Left renal cortex interstitium (tissue), 4 donors: ENCODE data around the gene HOMER1. TPM values are rescaled to one million over a fixed set of nuclear protein-coding genes. Genes with fewer than 3 reads are reported as not detected.

Source experiments
- DNase-seq, 4 donors: peaks; one replicate each; pipeline ENCODE4 v3.0.0-alpha.2; 2013; ENCODE audit warnings: low read depth in 4 of 4, low spot score in 2 of 4, missing footprints in 1 of 4
- polyA plus RNA-seq, 4 donors: library from polyadenylated mRNA; unstranded; fragments of 120-200 nt; gene quantifications; one replicate each; pipeline ENCODE4 v1.2.1, GENCODE V29; 2013; ENCODE audit not compliant: insufficient read length in 4 of 4

Gene HOMER1
- 10 to 100 TPM; 22.0 to 26.6 (median 24.5) TPM for polyA plus RNA-seq

DNA sequence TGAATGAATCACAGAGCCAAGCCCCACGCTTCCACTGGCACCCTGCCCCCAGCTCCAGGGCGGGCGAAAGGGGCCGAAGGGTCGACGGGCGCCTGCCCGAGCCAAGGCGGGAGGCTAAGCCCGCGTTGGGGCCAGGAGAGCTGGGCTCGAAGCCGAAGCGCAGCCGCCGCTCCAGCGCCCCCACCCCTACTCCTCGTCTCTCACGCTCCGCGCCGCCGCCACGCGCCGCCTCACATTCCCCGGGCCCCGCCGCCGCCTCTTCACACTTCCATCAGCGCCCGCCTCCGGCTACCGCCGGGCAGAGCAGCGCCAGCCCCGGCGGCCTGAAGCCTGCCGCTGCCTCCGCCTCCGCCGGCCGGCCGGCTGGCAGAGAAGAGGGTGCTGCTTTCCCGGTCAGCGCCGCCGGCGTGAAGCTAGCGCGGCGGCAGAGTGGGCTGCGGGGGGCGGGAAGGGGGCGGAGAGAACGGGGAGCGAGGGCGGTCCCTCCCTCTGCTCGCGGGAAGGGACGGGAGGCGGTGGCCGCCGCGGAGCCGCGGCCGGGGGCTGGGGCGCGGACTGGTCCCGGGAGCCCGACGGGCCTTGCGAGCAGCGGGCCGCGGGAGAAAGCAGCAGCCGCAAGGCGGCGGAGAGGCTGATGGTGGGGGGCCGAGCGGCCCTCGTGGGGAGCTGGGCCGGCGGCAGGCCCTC, at the start of gene HOMER1:
Gene HOMER1 (minus strand): TSS at position 431 of the 687 bp plus-strand sequence. CDS start 1,360 bp downstream, outside the sequence.
- peak; percentile 43 to 70 (median 66) for DNase-seq

- no peak for DNase-seq
Observed at GRCh38 chr5:79563247-79563590, 49.3 kb upstream of the HOMER1 start.

GRCh38 chr5:79562351-79563246, 48.7 kb upstream of the HOMER1 start:
- DNase-seq: no peak

DNA sequence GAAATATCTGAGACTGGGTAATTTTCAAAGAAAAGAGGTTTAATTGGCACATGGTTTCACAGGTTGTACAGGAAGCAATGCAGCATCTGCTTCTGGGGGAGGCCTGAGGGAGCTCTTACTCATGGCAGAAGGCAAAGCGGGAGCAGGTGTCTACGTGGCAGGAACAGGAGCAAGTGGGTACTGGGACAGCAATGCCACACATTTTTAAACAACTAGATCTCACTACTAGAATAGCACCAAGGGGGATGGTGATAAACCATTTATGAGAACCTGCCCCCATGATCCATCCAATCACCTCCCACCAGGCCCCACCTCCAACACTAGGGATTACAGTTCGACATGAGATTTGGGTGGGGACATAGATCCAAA, 47.6 kb upstream of the HOMER1 start:
- DNase-seq: no peak

DNA sequence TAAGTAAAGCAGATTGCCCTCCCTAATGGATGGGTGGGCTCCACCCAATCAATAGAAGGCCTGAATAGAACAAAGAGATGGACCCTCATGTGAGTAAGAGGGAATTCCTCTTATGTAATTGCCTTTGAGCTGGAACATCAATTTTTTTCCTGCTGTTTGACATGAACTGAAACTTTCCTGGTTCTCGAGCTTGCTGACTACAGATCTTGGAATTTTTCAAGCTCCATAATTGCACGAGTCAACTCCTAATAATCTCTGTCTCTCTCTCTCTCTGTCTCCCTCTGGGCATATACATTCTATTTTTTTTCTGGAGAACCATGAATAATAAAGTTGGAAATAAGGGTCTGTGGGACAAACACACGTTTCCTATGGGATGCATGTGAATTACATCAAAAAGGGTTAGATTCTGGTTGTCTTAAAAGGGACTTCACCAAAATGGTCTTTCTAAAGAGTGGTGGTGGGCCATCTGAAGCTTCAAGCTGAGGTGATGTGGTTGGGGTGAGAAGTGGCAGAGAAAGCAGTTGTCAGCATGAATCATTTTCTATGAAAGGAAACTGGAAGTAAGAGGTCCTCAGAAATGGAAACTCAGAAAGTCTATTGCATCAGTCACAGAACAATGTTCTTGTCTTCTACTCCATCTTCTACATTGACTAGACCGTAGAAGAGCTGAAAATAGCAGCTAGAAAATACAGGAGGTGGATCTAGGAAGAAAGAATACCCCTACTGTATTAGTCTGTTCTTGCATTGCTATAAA, 47.0 kb upstream of the HOMER1 start:
- no peak for DNase-seq

GRCh38 chr5:79555418-79555817, 41.5 kb upstream of the HOMER1 start:
- no peak for DNase-seq

DNA sequence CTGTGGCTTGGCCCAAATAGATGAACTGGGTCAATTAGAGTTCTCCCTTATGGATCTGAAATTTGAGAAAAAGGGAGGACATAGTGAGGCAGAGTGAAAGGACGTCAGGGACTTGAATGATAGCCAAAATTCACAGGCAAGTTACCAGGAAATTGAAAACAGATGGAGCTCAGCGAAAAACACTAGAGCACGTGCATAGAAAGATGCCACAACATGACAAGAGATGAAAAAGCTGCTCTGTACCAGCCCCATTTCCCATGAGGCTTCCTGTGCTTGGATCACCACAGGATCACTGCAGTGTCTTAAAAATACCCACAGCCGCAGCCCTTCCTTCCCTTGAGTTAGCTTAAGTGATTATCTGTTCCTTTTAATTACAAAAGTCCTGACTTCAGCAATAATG, 39.0 kb upstream of the HOMER1 start:
- DNase-seq: no peak

DNA sequence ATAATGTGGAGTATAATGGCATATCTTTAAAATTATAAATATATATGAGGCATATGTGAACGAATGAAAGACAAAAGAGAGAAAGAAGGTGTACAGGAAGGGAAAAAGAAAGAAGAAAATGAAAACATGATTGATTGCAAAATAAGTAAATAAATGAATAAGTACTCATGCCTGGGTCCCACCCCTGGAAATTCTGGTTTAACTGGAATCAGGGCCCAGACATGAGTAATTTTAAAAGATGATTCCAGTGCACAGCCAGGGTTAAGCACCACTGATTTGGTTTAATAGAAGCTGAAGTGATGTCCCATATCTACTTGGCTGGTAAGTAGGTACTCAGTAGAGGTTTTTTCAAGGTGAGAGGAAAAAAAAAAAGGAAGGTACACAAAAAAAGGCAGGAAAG, 34.0 kb upstream of the HOMER1 start:
- no peak for DNase-seq

DNA sequence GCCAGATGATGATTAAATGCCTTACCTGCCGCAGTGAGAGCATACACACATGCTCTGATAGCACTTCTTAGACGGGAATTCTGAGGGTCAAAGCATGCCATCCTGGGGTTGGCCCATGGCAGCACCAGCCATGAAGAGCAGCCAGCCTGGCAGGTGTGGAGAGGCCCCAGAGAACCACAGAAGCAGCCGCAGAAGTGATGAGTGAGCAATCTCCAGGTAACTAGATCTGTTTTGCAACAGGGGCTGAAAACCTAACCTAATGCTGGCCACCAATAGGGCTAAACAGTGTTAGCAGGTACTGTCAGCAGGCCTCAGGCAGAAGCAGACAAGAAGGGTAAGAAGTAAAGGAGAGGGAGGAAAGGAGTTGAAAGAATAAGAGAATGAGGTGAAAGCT, 33.5 kb upstream of the HOMER1 start:
- DNase-seq: no peak

GRCh38 chr5:79546782-79547428, 33.0 kb upstream of the HOMER1 start:
- no peak for DNase-seq

- DNase-seq: no peak
Observed at GRCh38 chr5:79544131-79544530, 30.2 kb upstream of the HOMER1 start.

GRCh38 chr5:79540939-79541338, 27.0 kb upstream of the HOMER1 start:
- DNase-seq: no peak

- no peak for DNase-seq
Observed at GRCh38 chr5:79536193-79536906, 22.4 kb upstream of the HOMER1 start.

GRCh38 chr5:79535477-79536192, 21.7 kb upstream of the HOMER1 start:
- DNase-seq: no peak

DNA sequence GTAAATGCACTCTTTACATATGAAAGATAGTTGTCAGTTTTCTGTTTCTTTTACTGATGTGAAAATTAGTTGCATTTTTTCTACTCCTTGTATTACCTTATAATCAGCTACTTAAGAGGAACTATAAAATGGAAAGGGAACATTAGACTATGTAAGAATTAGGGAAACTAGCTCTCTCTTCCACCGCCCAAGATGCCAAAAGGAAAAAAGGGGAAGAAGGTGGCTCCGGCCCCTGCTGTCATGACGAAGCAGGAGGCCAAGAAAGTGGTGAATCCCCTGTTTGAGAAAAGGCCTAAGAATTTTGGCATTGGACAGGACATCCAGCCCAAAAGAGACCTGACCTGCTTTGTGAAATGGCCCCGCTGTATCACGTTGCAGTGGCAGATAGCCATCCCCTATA, 15.2 kb upstream of the HOMER1 start:
- DNase-seq: no peak

DNA sequence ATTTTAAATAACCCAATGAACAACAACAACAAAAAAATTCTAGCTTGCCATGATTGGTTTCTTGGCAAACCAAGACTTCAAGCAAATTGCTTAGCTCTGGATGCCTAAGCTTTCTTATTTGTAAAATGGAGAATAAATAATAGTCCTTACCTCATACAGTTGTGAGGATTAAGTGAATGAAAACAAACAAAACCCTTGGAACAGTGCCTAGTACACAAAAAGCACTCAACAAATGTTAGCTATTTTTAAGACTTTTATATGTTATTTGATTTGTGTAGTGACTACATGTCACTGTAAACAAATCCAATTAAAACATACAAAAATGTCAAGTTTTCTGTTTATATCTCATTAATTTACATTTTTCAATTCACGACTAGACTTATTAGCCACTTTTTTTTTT, 13.5 kb upstream of the HOMER1 start:
- DNase-seq: no peak

DNA sequence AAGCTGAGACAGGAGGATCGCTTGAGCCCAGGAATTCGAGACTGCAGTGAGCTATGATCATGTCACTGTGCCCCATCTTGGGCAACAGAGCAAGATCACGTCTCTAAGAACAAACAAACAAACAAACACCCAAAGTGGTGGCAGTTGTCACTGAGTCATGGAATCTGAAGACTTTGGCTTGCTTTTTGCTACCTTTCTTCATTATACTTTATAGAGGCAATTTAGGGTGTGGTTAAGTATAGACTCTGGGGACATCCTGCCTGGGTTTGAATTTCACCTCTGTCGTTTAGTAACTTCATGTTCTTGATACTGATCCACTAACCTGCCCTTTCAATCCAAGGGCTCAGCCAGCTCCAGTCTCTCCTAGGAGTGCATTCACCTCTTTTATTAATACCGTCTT, 13.0 kb upstream of the HOMER1 start:
- DNase-seq: no peak

- no peak for DNase-seq
Observed at GRCh38 chr5:79526493-79526892, 12.6 kb upstream of the HOMER1 start.

- no peak for DNase-seq
Observed at GRCh38 chr5:79521156-79521555, 7.2 kb upstream of the HOMER1 start.

- no peak for DNase-seq
Observed at GRCh38 chr5:79518718-79519117, 4.8 kb upstream of the HOMER1 start.
